Fibroblast of the conjunctiva (primary cell): ENCODE data around the gene KSR2.

Experiments
- DNase-seq: peaks from one replicate; pipeline ENCODE4 v3.0.0-alpha.2; 2010; ENCODE audit warnings: low read depth

KSR2 gene

GRCh38 chr12:117692512-117692911 is 276.3 kb downstream of the KSR2 start:
- DNase-seq: no peak

GRCh38 chr12:117689857-117690256 is 278.9 kb downstream of the KSR2 start:
- no peak for DNase-seq

- DNase-seq: no peak
These were observed 280.3 kb downstream of the KSR2 start for GRCh38 chr12:117688446-117688845.

- DNase-seq: no peak
These were observed 281.8 kb downstream of the KSR2 start for GRCh38 chr12:117686911-117687377.

GRCh38 chr12:117686210-117686609 is 282.6 kb downstream of the KSR2 start:
- no peak for DNase-seq

- no peak for DNase-seq
These were observed 283.5 kb downstream of the KSR2 start for GRCh38 chr12:117685110-117685926.

GRCh38 chr12:117684471-117684870 is 284.3 kb downstream of the KSR2 start:
- no peak for DNase-seq

- DNase-seq: no peak
These were observed 288.5 kb downstream of the KSR2 start for GRCh38 chr12:117680312-117680711.

GRCh38 chr12:117679776-117680175 is 289.0 kb downstream of the KSR2 start:
- DNase-seq: no peak

GRCh38 chr12:117674763-117675162 is 294.0 kb downstream of the KSR2 start:
- DNase-seq: no peak

GRCh38 chr12:117674313-117674712 is 294.5 kb downstream of the KSR2 start:
- no peak for DNase-seq

GRCh38 chr12:117671734-117672133 is 297.1 kb downstream of the KSR2 start:
- no peak for DNase-seq

- DNase-seq: no peak
These were observed 304.6 kb downstream of the KSR2 start for GRCh38 chr12:117664169-117664568.

- no peak for DNase-seq
These were observed 306.0 kb downstream of the KSR2 start for GRCh38 chr12:117662620-117663395.

- no peak for DNase-seq
These were observed 306.6 kb downstream of the KSR2 start for GRCh38 chr12:117662220-117662619.

- no peak for DNase-seq
These were observed 307.3 kb downstream of the KSR2 start for GRCh38 chr12:117661471-117661870.

- DNase-seq: no peak
These were observed 307.9 kb downstream of the KSR2 start for GRCh38 chr12:117660896-117661295.

GRCh38 chr12:117658226-117658625 is 310.6 kb downstream of the KSR2 start:
- DNase-seq: no peak

- DNase-seq: no peak
These were observed 319.0 kb downstream of the KSR2 start for GRCh38 chr12:117649796-117650195.

- DNase-seq: no peak
These were observed 322.3 kb downstream of the KSR2 start for GRCh38 chr12:117646520-117646919.

GRCh38 chr12:117645473-117645872 is 323.3 kb downstream of the KSR2 start:
- DNase-seq: no peak

GRCh38 chr12:117643971-117644370 is 324.8 kb downstream of the KSR2 start:
- DNase-seq: no peak

- no peak for DNase-seq
These were observed 326.9 kb downstream of the KSR2 start for GRCh38 chr12:117641885-117642284.
